ENCODE data around the gene PIM1.

GRCh38 chr6:37201726-37202125 is 31.8 kb downstream of the PIM1 start:
- TF ChIP-seq, protein P1, sequence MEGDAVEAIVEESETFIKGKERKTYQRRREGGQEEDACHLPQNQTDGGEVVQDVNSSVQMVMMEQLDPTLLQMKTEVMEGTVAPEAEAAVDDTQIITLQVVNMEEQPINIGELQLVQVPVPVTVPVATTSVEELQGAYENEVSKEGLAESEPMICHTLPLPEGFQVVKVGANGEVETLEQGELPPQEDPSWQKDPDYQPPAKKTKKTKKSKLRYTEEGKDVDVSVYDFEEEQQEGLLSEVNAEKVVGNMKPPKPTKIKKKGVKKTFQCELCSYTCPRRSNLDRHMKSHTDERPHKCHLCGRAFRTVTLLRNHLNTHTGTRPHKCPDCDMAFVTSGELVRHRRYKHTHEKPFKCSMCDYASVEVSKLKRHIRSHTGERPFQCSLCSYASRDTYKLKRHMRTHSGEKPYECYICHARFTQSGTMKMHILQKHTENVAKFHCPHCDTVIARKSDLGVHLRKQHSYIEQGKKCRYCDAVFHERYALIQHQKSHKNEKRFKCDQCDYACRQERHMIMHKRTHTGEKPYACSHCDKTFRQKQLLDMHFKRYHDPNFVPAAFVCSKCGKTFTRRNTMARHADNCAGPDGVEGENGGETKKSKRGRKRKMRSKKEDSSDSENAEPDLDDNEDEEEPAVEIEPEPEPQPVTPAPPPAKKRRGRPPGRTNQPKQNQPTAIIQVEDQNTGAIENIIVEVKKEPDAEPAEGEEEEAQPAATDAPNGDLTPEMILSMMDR (IDR thresholded peaks at IDR 0.05) = no peak
- no peak for TF ChIP-seq POLR2A (IDR thresholded peaks at IDR 0.05)
